HG03354 (cell line): ENCODE measurements around the gene TMEM74B.

Source experiments
- ATAC-seq: cut with Tn5 transposase; IDR thresholded peaks from one replicate; pipeline ENCODE4 v1.9.1; 2021; ENCODE audit warnings: mild to moderate bottlenecking; ENCODE audit not compliant: unreplicated experiment, poor library complexity, severe bottlenecking

TMEM74B gene

DNA sequence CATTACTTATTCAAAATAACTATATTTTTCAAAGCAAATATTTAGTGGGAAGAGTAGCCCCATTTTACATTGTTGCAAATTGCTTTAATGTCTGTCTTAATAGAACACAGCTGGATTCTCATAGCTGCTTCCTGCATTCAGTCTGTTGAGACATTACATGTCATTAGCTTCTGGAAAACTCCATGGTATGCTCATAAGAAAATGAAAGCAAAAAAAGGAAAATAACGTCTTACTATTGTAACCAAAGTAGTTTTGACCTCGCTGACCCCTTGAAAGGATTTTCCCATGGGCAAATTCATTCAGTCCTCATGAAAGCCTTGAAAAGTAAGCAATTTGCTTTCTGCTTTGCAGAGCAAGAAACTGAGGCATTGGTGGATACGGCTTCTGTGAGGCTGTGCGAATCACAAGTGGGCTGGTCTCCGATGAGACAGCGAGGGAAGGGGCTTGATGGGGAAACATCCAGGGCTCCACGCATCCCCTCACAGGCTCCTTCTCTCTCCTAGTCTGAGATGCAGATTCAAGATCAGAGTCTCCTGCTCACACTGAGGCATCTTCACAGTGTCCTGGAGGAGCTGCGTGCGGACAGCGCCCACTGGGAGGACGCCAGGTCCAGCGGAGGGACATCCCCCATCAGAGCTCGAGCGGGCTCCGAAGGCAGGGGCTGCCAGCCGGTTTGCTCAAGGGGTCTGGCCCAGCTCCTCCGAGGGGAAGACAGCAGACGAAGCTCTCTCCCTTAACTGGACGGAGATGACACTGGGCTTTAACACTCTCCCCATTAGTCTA, 21.8 kb upstream of the TMEM74B start:
- no peak for ATAC-seq

DNA sequence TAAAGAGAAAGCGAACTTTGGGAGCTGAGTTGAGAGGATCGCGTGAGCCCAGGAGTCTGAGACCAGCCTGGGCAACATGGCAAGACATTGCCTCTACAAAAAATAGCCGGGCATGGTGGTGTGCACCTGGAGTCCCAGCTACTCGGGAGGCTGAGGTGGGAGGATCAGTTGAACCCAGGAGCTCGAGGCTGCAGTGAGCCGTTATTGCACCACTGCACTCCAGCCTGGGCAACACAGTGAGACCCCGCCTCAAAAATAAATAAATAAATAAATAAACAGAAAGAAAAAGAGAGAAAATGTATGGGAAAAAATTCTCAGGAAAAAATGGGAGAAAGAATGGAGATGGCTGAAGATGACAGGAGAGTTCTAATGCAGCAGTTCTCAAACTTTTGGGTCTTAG, 21.0 kb upstream of the TMEM74B start:
- no peak for ATAC-seq

DNA sequence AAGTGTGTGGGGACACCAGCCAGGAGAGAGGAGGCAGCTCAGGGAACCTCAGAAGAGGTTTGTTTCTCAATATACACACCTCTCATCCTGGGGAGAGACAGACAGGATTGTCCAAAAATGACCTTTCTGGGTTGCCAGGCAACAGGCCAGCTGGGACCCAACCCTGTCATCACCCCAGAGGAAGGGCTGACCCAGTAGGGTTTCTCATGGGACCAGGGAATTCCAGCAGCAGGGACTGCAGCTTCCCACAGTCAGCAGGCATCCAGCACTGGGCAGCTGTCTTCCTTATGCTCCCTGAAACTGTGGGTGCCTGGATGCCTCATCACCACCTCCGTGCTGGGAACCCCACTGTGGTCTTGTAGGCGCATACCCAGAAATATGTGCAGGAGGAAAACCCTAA, 19.8 kb upstream of the TMEM74B start:
- ATAC-seq, result no peak

DNA sequence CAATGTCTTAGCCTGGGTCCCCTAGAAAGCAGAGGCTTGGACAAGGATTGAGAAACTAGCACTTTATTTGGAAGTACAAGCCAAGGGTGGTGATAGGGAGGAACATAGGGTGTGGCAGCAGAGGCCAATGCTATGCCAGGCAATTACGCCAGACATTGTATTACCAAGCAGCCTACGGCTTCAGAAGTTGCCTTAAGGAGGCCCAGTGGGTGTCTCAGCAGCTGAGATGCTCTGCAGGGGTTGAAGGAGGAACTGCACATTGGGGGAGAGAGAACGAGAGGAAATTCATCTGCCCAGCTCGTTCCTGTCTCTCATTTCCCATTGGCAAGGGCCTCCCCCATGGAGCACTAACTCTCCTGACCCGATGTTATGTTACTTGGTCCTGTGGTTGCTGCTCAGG, 19.3 kb upstream of the TMEM74B start:
- no peak for ATAC-seq

DNA sequence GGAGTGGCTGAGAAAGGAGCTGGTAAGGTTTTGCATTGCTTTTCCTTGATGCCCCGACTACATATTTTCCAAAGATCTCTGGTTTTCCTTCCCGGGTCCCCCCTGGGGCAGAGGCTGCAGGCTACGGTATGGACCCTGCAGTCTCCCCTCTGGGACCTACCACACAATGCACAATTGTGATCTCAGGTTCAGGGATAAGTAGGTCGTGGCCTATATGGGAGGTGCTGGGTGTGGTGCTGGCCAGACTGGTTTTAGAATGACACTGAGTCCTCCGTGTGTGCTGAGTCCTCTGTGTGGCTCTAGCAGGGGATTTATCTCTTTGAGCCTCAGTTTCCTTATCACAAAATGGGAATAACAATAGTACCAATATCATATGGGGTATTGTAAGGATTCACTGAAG, 18.8 kb upstream of the TMEM74B start:
- ATAC-seq, result no peak

DNA sequence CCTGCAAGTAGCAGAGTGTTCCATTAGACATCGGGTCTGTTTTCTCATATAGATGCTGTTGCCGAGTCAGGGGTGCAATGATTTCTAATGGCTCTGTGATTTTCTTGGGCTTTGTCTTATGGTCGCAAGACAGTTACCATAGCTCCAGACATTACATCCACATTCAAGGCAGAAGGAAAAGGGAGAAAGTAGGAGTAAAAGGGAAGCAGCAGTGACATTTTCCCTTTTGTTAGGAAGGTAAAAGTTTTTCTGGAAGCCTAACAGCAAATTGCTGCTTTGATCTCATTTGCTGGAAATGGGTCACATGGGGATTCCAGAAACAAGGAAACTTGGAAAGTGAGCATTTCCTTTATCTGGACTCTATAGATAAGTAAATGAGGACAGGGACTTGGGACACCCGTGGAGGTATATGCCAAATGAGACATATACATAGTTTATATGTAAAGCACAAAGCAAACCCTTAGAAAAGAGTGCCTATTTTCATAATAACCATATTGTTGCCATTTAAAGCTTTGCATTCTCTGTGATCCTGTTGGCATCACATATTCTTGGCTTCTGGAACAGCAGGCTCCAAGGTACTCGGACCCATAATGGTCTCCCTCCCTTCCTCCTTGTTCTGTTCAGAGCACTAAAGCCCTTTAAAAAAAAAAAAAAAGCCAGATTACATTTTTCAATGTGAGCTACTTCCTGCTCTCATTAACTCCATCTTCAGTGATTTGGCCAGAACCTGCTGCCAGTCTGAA, 18.2 kb upstream of the TMEM74B start, which contains the start of gene C20orf202:
Gene C20orf202, plus strand, starts transcription at position 693 of the 743 bp plus-strand sequence. CDS start 132 bp downstream, outside the sequence.
- no peak for ATAC-seq

DNA sequence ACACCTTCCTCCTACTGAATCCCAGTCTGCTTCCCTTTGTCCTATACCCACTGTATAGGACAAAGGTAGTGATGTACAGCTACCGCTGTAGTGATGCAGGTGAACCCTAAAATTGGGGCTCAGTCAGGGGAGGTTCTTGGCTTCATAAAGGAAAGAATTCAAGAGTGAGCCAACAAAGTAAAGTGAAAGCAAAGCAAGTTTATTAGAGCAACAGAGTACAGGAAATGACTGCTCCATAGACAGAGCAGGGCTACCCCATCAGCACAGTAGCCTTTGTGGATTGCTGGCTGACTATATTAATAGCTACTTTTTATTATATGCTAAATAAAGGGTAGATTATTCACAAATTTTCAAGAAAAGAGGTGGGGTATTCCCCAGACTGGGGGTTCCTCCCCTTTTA, 15.2 kb upstream of the TMEM74B start:
- ATAC-seq, result no peak

DNA sequence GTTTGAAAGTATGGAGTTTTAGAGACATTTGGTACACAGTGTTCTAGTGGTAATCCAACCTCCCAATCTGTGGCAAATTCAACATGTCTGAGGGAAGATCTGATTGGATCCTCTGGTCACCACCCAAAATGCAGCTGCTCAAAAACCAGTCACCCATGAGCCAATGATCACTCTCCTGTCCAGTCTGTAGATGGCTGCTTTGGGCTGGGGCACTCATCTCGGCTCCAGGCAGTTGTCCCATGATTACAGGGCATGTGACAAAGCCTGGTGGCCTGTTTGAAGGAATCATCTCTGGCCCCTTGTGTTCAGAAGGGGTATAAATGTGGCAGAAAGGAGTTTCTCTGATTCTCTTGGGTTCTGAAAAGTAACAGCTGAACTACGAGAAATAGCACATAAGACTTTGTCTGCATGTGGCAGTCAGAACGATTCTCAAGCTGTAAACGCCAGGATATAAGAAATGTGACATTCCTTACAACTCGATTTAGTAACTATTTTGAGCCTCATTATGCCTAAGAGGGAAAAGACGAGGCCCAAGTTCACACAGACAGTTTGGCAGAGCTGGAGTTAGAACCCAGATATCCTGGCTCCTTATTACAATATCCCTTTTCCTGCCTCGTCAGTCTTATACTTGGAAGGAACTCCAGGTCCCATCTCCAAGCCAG, 14.6 kb upstream of the TMEM74B start:
- ATAC-seq, result no peak

DNA sequence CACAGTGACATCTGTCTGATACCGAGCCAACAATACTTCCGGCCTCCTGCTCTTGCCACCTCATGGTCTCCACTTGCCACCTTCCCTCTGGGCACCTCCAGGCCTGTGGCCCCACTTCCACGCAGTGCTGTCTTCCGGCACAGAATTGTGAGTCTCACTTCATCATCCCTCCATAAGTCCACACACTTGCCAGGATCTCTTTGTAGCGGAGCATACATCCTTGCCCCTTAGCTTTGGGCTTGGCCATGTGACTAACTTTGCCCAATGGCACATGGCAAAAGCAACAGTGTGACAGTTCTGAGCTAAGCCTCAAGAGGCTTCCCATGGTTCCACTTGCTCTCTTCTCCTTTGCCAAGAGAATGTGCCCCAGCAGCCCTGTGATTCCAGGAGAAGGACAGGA, 14.0 kb upstream of the TMEM74B start:
- ATAC-seq, result no peak

DNA sequence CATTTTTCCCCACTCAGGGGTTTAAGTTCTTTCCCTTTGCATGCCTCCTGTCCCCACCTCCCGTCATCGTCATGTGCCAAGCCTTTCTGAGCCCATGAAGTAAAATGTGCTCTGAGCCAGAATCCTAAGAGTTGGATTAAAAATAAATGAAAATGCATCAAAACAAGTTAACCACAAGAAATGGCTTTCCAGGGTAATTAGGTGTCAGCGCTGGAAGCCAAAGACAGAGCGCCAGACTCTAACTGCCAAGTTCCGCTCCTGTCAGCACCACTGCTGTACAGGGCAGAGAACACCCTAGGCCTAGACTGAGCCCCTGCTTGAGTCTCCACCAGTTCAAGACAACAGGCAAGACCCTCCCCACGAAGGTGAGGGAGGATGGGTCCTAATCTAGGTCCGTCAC, 13.0 kb upstream of the TMEM74B start:
- ATAC-seq, result no peak

DNA sequence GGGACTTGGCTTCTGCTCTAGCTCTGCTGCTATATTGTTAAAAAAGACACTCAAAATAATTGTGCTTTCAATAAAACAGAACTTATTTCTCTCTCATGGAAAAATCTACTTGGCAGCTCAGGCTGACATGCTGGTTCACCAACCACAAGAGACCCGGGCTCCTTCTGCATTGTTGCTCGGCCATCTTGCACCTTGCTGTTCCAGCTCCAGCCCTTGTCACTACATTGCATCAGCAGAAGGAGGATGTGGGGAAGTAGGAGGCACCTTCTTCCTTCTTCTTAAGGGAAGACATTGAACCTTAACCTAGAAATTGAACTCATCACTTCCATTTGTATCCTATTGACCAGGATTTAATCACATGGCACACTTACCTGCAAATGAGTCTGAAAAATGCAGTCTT, 11.9 kb upstream of the TMEM74B start:
- no peak for ATAC-seq

DNA sequence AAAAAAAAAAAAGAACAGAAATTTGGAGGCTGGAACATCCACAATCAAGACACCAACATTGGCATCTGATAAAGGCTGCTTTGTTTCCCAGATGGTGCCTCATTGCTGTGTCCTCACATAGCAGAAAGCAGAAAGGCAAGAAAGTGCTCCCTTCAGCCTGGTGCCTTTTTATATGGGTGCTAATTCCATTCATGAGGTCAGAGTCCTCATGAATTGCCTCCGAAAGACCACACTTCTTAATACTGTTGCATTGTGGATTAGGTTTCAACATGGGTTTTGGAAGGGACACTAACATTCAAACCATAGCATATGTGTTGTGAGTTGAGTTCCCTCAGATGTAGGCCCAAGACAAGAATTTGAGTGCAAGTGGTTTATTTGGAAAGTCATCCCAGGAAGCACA, 10.4 kb upstream of the TMEM74B start:
- ATAC-seq, result no peak

DNA sequence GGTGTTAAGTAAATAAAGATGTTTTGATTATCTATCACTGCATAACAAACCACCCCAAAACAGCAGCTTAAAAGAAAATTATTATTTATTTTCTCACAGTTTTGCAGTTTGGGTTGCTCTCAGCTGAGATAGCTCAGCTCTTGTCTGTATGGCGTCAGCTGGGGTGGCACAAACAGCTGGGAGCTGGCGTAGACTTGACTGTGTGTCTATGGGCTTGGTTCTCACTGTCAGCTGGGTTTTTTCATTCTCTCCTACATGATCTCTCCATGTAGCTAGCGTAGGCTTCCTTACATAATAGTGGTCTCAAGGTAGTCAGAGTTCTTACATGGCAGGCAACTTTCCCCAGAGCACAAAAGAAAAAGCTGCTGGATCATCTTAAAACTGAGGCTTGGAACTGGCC, 6.5 kb upstream of the TMEM74B start:
- no peak for ATAC-seq

DNA sequence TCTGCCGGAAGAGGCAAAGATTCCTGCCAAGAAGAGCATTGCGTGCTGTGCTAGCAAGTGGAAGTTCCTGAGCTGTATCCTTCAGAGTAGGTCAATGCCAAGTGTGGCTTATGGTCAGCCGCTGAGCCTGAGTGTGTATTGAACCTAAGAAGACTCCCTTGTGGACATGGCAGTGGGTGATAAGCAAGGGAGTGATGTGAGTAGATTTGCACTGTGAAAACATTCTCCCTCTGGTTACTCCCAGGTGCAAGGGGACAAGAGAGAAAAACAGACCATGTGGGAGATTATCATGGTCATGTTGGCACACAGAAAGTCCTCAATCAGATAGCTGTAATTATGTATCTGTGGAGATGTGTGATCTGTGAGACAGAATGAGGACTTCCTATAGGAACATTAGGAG, 6.1 kb upstream of the TMEM74B start:
- no peak for ATAC-seq

DNA sequence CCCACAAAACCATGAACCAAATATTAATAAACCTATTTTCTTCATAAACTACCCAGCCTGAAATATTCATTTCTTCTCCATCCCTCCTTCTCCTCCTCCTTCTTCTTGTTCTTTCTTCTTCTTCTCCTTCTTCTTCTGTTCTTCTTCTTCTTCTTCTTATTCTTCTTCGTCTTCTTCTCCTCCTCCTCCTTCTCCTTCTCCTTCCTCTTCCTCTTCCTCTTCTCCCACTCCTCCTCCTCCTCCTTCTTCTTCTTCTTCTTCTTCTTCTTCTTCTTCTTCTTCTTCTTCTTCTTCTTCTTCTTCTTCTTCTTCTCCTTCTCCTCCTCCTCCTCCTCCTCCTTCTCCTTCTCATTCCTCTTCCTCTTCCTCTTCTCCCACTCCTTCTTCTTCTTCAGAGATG, 5.0 kb upstream of the TMEM74B start:
- ATAC-seq, result no peak

DNA sequence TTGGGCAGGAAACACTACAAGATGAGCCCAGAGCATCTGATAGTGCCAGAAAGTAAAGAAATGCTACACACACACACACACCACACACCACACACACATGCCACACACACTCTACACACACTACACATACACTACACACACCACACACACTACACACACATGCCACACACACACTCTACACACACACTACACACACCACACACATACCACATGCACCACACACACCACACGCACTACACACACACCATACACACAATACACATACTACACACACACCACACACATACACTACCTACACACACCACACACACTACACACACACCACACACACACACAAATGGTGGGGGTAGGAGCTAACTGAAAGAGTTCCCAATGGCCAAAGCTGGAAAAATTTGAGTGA, 3.6 kb upstream of the TMEM74B start:
- no peak for ATAC-seq

DNA sequence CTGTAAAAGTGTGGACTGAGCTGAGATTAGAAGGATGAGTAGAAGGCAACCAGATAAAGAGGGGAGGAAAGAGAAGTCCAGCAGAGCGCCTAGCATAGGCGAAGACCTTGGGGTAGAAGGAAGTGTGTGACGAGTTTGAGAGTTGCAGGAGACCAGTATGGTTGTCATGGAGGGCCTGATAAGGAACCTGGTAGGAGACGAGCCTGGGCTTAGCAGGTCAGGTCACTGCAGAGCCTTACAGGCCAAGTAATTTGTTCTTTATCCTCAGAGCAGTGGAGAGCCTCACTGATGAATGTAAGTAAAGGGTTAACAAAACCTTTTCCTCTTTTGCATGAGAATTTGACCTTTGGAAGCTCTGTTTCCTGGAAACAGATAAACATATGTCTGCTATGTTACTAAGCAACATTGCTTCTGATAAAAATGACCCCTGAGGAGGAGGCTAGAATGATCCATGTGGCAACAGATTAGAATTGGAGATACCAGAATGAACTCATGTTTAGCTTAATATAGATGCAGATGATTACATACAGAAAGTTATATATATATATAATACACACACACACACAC, 2.9 kb upstream of the TMEM74B start:
- ATAC-seq, result no peak

DNA sequence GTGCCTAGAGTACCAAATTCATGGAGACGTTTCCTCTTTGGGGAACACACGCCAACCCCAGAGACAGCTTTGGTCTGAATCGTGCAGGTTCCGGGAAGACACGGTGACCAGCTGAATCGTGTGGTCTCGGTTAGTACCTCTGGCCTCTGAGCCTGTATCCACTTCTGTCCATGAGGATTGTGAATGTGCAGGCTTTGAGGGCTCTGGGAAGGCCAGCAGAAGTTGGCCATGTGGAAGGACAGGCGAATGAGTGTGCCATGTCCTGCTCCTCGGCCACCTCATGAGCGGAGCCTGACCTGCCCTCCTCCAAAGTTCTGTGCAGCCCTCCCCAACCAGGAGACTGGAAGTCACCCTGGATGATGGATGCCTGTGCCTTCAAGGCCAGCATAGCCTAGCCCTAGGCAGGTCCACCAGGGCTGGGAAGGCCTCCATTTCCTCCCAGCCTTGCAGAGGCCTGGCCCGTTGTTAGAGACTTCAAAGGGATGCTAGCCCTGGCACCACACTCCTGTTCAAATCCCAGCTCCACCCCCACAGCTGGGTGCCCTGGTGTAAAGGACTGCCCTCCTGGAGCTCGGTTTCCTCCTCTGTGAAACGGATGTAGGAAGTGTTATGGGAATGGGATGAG, 1.7 kb upstream of the TMEM74B start:
- ATAC-seq, result no peak

DNA sequence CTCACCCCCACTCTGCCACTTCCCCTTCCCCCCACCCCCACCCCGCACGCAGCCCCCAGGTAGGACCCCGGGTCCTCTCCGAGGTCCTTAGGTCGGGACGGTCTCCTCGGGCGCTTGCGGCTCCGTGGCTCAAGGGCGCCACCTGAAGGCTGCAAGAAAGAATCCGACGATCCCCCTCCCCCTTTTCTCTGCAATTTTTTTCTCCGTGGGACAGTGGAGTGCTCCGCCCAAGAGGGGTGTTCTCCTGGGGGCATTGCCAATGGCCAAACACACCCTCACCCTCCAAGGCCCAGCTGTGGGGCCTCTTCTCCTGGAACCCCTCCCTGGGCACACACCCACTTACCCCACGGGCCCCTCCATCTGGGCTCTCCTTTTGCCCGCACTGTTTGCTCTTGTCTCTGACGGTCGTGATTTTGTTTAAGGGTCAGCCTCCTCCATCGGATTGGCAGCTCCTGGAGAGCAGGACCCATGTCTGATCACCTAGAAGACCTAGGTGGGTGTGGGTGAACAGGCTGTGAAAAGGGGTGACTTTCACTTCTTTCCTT, 1.1 kb upstream of the TMEM74B start:
- ATAC-seq, result no peak

DNA sequence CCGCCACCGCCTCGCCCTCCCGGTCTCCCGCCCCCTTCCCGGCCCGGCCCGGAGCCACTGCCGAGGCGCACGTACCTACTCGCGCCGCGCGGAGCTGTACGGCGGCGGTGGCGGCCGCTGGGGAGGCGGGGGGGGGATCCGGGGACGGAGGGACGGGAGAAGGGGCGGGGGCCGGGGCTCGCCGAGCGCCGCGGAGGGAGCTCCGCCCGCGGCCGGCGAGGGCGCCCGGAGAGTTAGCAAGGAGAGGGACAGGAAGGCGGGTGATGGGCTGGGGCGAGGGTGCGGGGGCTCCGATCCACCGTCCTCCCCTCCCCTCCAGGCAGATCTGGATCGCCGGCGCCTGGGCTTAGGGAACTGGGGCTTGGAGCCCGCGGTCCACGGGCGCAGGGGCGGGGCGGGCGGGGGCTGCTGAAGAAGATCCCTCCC, 548 bp upstream of the TMEM74B start:
- ATAC-seq, result no peak
